ENCODE results near the gene SMIM36. TPM values are rescaled to one million over a fixed set of nuclear protein-coding genes. Genes with fewer than 3 reads are reported as not detected.

Gene SMIM36
- total RNA-seq, 4 donors from 2014 or later = not detected

DNA sequence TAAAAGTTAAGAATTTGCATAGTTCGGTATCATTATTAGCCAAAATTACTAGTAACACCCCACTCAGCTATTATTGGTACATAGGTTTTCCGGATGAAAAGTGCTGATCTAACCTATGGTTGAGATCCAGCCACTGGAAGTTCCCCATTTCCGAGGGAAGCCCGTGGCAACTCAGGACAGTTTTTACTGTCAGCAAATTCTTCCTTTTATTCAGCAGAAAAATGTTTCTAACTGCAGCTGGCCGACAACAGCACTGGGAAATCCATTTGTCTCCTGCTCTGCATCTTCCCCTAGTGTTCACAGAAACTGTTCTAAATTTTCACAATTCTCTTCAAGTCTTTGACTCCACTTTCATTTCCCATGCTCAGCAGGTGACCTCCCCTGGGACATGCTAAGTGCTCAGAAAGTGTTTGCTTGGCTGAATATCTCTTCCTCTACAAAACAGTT, 74.1 kb downstream of the SMIM36 start:
- Histone ChIP-seq H3K36me3 (no peaks in the 10 kb centered on the region), H3K27ac (peak overlapping the region in 2 of 4 donors; percentile 1 to 55), H3K4me1 (peaks cover 3 to 53% (median 8%) of the 10 kb centered on the region in 3 donors), H3K9me3 (no peaks in the 10 kb centered on the region), H3K4me3 (no peak overlapping the region), H3K27me3 (no peaks in the 10 kb centered on the region)
- no peak for ATAC-seq
- TF ChIP-seq EP300 (IDR thresholded peaks at IDR 0.05) (no peak), POLR2A (IDR thresholded peaks at IDR 0.05) (no peak), CTCF (IDR thresholded peaks at IDR 0.05) (no peak), POLR2AphosphoS5 (IDR thresholded peaks at IDR 0.05) (no peak)
- WGBS, 2 donors (ENCODE audit: low coverage in 1 of 2) = 41 to 72% methylated on average over 3 to 5 of the region's 5 CpGs

DNA sequence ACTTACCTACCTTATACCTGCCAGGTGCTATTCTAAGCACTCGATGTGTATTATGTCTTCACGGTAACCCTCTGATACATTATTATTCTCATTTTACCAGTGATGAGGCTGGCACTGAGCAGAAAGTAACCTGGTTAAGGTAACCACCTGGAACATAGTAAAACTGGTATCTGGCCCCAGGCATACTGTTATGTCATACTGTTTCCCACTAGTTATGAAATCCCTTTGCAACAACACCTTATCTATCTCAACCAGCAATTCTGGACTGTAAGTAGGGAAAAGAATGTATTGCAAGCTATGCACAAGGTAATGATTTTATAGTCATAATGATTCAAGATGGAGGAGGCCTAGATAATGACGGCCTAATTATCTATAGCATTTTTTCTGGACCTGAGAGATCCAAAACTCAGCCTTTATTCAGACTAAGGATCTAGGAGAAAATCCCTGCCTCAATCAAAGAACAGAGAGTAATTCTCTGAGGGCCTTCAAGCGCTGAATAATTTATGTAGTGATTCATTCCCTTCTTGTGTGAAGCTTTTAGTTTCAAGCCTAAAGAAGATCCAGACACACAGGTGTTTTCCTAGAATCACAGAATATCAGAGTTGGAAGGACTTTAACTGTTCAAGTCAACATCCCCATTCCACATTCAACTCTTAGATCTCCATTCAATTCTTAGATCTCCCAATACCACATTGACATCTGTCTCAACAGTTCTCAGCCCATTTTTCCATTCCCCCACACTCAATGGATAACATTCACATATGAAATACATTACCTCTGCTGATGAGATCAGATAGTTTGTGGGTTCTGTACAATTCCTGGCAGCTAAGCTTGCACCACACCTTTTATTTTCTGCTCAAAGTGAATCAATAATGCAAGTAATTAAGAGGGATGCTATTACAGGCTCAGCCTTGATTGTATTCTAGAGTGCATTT, 74.8 kb downstream of the SMIM36 start:
- no peaks in the 10 kb centered on the region for H3K36me3 ChIP-seq
- H3K27me3 ChIP-seq = no peaks in the 10 kb centered on the region
- peak overlapping the region in 1 of 4 donors; percentile 1 for H3K27ac ChIP-seq
- TF ChIP-seq POLR2AphosphoS5 (IDR thresholded peaks at IDR 0.05) = no peak
- no peak for TF ChIP-seq EP300 (IDR thresholded peaks at IDR 0.05)
- no peak for TF ChIP-seq CTCF (IDR thresholded peaks at IDR 0.05)
- no peak for TF ChIP-seq POLR2A (IDR thresholded peaks at IDR 0.05)
- ATAC-seq = no peak
- H3K9me3 ChIP-seq = no peaks in the 10 kb centered on the region
- H3K4me1 ChIP-seq = peaks cover 3 to 46% (median 7%) of the 10 kb centered on the region in 3 donors
- 87 to 97% methylated on average over 4 of the region's 4 CpGs for WGBS, 2 donors (ENCODE audit: low coverage in 1 of 2)
- no peak overlapping the region for H3K4me3 ChIP-seq

DNA sequence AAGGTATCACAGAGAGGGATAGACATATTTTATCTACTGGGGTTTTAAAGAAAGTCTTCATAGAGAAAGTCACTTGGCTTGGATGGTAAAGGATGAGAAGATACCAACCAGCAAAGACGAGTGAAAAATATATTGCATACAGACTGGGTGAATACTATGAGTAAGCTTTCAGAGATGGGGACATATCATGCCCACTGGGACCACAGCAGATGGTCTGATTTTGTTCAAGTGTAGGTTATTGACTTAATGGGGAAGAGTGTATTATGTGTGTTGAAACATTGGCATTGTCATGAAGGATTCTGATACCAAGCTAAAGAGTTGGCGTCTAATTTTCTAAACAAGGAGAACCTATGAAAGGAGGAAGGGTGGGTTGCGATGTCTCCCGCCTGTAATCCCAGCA, 75.8 kb downstream of the SMIM36 start:
- peaks cover 3 to 42% (median 7%) of the 10 kb centered on the region in 3 donors for H3K4me1 ChIP-seq
- ATAC-seq = no peak
- H3K36me3 ChIP-seq = no peaks in the 10 kb centered on the region
- WGBS, 2 donors (ENCODE audit: low coverage in 1 of 2) = 73 to 76% methylated on average over 4 of the region's 4 CpGs
- H3K4me3 ChIP-seq = no peak overlapping the region
- no peaks in the 10 kb centered on the region for H3K9me3 ChIP-seq
- no peaks in the 10 kb centered on the region for H3K27me3 ChIP-seq
- no peak overlapping the region for H3K27ac ChIP-seq
- TF ChIP-seq POLR2AphosphoS5 (IDR thresholded peaks at IDR 0.05) = no peak
- TF ChIP-seq EP300 (IDR thresholded peaks at IDR 0.05) = no peak
- TF ChIP-seq CTCF (IDR thresholded peaks at IDR 0.05) = no peak
- TF ChIP-seq POLR2A (IDR thresholded peaks at IDR 0.05) = no peak

DNA sequence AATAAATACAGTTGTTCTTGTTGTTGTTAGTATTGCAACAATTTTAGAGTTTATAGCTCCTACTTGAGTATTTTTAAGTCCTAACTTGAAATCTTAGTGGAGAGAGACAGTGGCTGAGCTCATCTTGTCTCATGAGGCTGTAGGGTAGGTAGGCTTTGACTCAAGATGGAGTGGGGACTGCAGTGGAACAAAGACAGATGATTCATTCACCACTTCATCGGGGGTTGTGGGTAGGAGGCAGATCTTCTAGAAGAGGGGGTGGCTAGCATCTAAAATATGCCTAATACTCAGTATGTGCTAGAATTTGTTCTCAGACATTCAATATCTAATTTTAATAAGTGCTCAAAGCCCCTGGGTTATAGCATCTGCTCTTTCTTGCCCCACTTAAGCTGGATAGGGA, 76.5 kb downstream of the SMIM36 start:
- no peaks in the 10 kb centered on the region for H3K9me3 ChIP-seq
- no peaks in the 10 kb centered on the region for H3K36me3 ChIP-seq
- no peaks in the 10 kb centered on the region for H3K27me3 ChIP-seq
- H3K27ac ChIP-seq = no peak overlapping the region
- TF ChIP-seq POLR2A (IDR thresholded peaks at IDR 0.05) = no peak
- TF ChIP-seq POLR2AphosphoS5 (IDR thresholded peaks at IDR 0.05) = no peak
- WGBS, 2 donors (ENCODE audit: low coverage in 1 of 2) = 67 to 69% methylated on average over 1 of the region's 1 CpG
- ATAC-seq = no peak
- peaks cover 3 to 36% (median 7%) of the 10 kb centered on the region in 3 donors for H3K4me1 ChIP-seq
- no peak overlapping the region for H3K4me3 ChIP-seq

DNA sequence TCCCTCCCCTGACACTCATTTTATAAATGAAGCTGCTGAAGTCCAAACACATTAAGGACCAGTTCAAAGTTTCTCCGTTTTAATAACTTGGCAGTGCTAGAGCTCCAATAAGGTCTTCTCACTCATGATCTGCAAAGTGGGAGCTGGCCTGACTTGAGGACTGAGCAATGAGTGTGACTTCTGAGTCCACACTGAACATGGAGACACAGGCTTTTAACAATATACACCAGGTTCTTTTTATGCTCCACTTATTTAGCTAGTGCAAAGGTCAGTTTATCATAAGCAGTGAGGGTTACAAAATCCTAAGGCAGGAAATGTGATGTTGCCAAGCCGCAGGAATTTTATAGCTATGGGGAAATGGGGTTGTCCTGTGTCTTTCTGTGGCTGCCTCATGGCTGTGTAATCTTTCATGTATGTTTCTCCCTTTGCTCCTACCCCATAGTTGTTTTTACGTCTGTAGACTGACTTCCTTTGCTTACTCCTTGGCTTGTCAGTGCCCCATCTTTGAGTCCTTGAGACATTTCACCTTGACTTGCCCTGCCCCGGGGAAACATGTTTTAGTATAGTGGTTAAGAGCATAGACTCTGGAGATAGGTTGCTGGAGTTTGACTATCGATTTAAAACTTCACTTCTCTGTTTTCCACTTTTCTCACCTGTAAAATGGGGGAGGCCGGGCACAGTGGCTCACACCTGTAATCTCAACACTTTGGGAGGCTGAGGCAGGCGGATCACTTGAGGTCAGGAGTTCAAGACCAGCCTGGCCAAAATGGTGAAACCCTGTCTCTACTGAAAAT, 77.4 kb downstream of the SMIM36 start:
- Histone ChIP-seq H3K36me3 (no peaks in the 10 kb centered on the region), H3K4me1 (peaks cover 3 to 36% (median 7%) of the 10 kb centered on the region in 3 donors), H3K9me3 (no peaks in the 10 kb centered on the region), H3K4me3 (no peak overlapping the region), H3K27me3 (no peaks in the 10 kb centered on the region), H3K27ac (peak overlapping the region; percentile 55 to 72 (median 68))
- WGBS, 2 donors (ENCODE audit: low coverage in 1 of 2) = 64 to 67% methylated on average over 5 to 6 of the region's 7 CpGs
- no peak for TF ChIP-seq EP300 (IDR thresholded peaks at IDR 0.05)
- peak; percentile 89 for TF ChIP-seq POLR2AphosphoS5 (IDR thresholded peaks at IDR 0.05)
- ATAC-seq = peak; percentile 81

Data from gastroesophageal sphincter (tissue), 4 donors.